ENCODE results near the gene SLC25A11. TPM values are rescaled to one million over a fixed set of nuclear protein-coding genes. Genes with fewer than 3 reads are reported as not detected.

SLC25A11 gene
- total RNA-seq, 4 donors from 2014 or later = 38.9 to 74.2 (median 47.1) TPM

DNA sequence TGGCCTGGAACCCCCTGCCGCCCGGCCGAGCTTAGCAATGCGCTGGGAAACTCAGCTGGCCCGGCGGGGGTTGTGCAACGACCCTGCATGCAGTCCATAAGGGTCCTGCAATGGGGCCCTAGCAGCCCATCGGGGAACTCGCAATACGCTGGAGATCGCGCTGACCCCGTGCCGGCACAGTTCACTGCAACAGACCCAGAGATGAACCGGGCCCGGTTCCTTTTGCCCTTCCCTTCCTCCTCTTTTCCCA is 375 bp downstream of the SLC25A11 start:
- TF ChIP-seq, protein P1, sequence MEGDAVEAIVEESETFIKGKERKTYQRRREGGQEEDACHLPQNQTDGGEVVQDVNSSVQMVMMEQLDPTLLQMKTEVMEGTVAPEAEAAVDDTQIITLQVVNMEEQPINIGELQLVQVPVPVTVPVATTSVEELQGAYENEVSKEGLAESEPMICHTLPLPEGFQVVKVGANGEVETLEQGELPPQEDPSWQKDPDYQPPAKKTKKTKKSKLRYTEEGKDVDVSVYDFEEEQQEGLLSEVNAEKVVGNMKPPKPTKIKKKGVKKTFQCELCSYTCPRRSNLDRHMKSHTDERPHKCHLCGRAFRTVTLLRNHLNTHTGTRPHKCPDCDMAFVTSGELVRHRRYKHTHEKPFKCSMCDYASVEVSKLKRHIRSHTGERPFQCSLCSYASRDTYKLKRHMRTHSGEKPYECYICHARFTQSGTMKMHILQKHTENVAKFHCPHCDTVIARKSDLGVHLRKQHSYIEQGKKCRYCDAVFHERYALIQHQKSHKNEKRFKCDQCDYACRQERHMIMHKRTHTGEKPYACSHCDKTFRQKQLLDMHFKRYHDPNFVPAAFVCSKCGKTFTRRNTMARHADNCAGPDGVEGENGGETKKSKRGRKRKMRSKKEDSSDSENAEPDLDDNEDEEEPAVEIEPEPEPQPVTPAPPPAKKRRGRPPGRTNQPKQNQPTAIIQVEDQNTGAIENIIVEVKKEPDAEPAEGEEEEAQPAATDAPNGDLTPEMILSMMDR (IDR thresholded peaks at IDR 0.05) = no peak
- ATAC-seq (ENCODE audit: low FRiP score) (no peak), DNase-seq (ENCODE audit: low spot score) (no peak)

DNA sequence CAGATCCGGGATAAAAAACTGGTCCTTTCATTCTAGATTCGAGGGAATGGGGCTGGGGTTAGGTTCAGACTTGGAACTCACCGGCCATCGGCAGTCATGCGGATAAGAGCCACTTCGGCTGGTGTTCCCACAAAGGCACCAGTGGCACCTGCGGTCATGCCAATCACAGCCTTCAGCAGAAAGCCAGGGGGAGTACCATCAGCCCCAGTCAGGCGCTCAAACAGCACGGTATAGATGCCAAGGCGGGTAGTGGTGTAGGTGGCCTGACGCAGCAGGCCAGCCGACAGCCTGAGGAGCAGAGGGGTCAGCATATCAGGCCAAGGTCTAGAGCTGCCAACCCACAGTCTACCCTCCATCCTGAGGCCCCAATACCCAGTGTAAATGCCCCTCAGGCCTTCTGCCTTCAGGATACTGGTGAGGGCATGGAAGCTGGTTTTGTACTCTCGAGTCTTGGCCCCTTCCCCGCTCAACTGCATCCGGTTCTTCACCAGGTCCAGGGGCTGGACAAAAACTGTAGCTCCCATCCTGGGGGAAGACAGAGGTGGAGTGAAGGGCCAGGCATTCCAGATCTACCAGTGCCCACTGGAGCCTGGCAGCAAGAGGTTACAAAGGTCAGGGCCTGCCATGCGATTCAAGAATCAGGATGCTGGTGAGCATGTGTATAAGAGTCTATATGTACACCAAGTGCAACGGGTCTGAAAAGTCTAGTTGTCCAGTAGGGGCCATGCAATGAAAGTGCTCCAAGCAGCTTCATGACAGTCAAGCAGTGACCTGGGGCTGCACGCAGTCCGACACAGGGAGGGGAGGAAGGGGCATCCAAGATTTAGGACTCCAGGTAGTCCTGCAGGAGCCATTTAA is 929 bp downstream of the SLC25A11 start:
- no peak for DNase-seq (ENCODE audit: low spot score)
- ATAC-seq (ENCODE audit: low FRiP score) = no peak

DNA sequence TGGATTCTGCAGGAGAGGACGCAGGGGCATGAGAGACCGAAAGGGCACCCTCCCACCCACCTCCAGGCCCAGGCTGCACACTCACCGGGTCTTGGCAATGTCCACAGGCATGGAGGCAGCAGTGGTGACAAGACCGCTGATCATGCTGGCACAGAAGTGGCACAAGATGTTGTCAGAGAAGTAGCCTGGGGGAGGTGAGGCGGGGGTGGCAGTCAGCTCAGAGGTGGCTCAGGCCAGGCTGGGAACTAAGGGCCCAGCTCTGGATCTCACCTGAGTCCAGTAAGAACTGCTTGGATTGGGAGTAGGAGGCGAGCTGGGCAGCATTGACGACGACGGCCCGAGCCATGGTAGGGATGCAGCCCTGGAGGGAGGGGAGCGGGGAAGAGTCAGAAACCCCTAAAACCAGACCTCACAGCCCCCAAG is 1.8 kb downstream of the SLC25A11 start:
- TF ChIP-seq, protein P1 (IDR thresholded peaks at IDR 0.05) = no peak
- DNase-seq (ENCODE audit: low spot score) (no peak), ATAC-seq (ENCODE audit: low FRiP score) (no peak)

More for the DNA sequence above, 929 bp downstream of the SLC25A11 start:
- TF ChIP-seq, protein P1 (IDR thresholded peaks at IDR 0.05) = no peak

DNA sequence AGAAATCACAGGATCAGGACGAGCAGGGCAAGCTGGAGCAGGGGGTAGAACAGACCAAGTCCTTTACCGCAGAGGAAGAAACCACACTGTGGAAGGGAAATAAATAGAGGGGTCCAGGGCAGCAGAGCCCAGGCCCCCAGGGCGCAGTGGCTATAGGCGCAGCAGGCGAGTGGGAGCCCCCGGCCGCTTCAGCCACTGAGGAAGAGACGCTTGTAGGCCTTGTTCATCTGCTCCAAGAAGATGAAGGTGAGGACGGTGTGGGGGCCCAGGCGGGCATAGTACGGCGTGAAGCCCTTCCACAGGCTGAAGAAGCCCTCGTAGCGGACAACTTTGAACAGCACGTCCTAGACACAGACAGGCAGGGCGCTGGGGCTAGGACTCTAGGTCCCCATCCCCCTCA is 2.3 kb downstream of the SLC25A11 start:
- TF ChIP-seq, protein P1 (IDR thresholded peaks at IDR 0.05) = no peak
- ATAC-seq (ENCODE audit: low FRiP score) = no peak
- DNase-seq (ENCODE audit: low spot score) = no peak

DNA sequence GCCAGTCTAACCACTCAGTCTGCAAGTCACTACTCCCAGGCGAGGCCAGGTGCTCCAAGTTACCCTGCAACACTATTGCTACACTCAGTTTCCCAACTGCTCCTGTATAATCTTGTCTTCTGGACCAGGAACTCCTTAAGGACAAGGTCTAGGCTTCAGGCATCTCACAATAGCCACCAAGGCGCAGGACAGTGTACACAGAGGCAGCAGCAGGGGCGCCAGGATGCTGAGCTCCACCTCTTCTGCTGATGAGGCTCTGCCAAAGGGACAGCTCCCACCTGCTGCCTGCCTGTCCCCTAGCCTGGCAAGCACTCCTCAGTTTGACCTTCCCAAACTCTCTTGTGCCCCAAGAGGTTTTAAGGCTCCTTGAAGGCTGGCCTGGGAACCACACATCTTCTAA is 3.4 kb downstream of the SLC25A11 start:
- TF ChIP-seq, protein P1 (IDR thresholded peaks at IDR 0.05) = no peak
- no peak for DNase-seq (ENCODE audit: low spot score)
- ATAC-seq (ENCODE audit: low FRiP score) = no peak

DNA sequence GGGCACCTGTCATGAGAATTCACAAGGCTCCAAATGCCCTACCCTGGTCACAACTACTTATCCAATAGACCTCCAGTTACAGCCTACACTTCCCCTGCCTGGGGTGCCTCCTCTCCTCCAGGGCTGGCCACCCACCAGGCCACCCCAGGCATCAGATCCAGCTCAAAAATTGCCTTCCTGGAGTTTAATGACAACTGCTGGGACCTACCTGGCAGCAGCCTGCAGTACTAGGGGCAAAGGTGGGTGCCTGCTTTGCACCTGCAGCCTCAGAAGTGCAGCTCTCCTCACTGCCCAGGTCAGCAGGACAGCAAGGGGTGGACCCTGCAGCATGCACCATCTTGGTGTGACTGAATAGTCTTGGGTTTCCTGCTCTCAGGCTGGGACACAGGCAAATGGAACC is 4.2 kb downstream of the SLC25A11 start:
- TF ChIP-seq, protein P1 (IDR thresholded peaks at IDR 0.05) = no peak
- DNase-seq (ENCODE audit: low spot score) = no peak
- ATAC-seq (ENCODE audit: low FRiP score) = no peak

Data from omental fat pad (tissue), 4 donors.